ENCODE data around the gene ITCH. TPM values are rescaled to one million over a fixed set of nuclear protein-coding genes. Genes with fewer than 3 reads are reported as not detected.

The ITCH gene
- total RNA-seq, 1 experiment from 2014 or later, result 138 TPM

DNA sequence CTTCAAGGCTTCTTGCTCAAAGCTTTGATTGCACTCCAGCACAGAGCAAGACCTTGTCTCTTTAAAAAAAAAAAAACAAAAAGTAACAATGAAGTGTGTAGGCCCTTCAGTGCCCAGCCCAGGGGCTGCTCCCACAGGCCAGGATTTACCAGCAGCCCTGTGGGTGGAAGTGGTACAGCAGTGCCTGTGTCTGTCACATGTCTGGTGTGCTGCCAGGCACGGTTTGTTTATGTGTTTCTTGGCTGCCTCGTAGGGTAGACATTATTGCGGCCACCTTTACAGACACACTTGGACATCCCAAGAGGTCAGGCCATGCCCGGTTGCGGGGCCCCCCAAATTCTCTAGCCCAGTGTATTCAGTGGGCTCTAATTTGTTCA lies 165.8 kb downstream of the ITCH start:
- intact Hi-C loops (cut with micrococcal nuclease; ENCODE audit: unreplicated experiment), result no loop called here
- Mint-ChIP-seq H3K9me3 (ENCODE audit: unreplicated experiment) (no peaks in the 10 kb centered on the region), H3K27ac (ENCODE audit: unreplicated experiment) (peak overlapping the region; percentile 20)

DNA sequence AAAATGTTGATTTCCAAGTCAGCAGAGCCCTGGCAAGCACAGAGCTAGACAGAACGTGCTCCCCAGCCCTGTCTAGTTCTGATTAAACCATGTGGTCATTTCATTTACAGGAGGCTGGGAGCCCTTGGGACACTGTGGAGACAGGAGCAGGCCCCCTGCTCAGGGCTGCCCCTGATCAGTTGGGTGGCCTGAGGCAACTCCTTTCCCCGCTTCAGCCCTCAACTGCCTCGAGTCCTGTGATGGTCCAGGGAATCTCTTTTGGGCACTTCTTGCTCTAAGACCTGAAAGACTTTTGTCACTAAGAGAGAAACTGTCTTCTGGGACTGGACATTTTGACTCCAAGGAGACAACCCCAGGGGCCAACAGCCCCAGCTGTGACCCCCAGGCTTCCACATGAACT lies 166.7 kb downstream of the ITCH start:
- POLR2A ChIA-PET, result no interaction called here
- intact Hi-C loops (cut with micrococcal nuclease; ENCODE audit: unreplicated experiment), result no loop called here
- Histone ChIP-seq H3K27me3 (replicated peaks; ENCODE audit: control insufficient read depth, insufficient read depth, low read length) (no peaks in the 10 kb centered on the region), H3K36me3 (ENCODE audit: control insufficient read depth, insufficient read depth, low read length) (peaks cover 31% of the 10 kb centered on the region), H3K9me3 (no peaks in the 10 kb centered on the region), H3K4me1 (peaks cover 25% of the 10 kb centered on the region), H3K4me3 (ENCODE audit: low read depth, low read length) (no peak overlapping the region)
- Mint-ChIP-seq H3K9me3 (ENCODE audit: unreplicated experiment) (no peaks in the 10 kb centered on the region), H3K4me1 (ENCODE audit: low read depth, unreplicated experiment) (peaks cover 28% of the 10 kb centered on the region), H3K27ac (ENCODE audit: unreplicated experiment) (no peak overlapping the region), H3K27me3 (ENCODE audit: insufficient read depth, unreplicated experiment) (no peaks in the 10 kb centered on the region), H3K36me3 (ENCODE audit: insufficient read depth, unreplicated experiment) (peaks cover 94% of the 10 kb centered on the region), H3K4me3 (ENCODE audit: unreplicated experiment) (no peak overlapping the region)
- no peak for TF ChIP-seq CTCF (IDR thresholded peaks at IDR 0.05; ENCODE audit: insufficient read depth in 1 of 2, low read depth in 1 of 2, low read length in 1 of 2, severe bottlenecking in 1 of 2, unreplicated experiment in 1 of 2)
- BruUV-seq (replicated peaks), result no TSS peak
- CTCF ChIA-PET, result interaction anchor here (0.5 to 1.8 kb wide), 3 partner anchors 100 to 343 kb away, joined by 3 to 5 read pairs (median 5); no protein-coding TSS in a partner anchor
- DNase-seq, result no peak

More for the DNA sequence above, 165.8 kb downstream of the ITCH start:
- Mint-ChIP-seq H3K4me1 (ENCODE audit: low read depth, unreplicated experiment) (peaks cover 34% of the 10 kb centered on the region), H3K27me3 (ENCODE audit: insufficient read depth, unreplicated experiment) (no peaks in the 10 kb centered on the region), H3K4me3 (ENCODE audit: unreplicated experiment) (no peak overlapping the region), H3K36me3 (ENCODE audit: insufficient read depth, unreplicated experiment) (peaks cover 93% of the 10 kb centered on the region)
- peaks cover 33% of the 10 kb centered on the region for H3K4me1 ChIP-seq
- TF ChIP-seq CTCF (IDR thresholded peaks at IDR 0.05; ENCODE audit: insufficient read depth in 1 of 2, low read depth in 1 of 2, low read length in 1 of 2, severe bottlenecking in 1 of 2, unreplicated experiment in 1 of 2), result no peak
- DNase-seq, result peak in 1 of 2 experiments; percentile 38
- no peak overlapping the region for H3K4me3 ChIP-seq (ENCODE audit: low read depth, low read length)
- H3K9me3 ChIP-seq, result no peaks in the 10 kb centered on the region
- BruUV-seq (replicated peaks), result no TSS peak
- no peaks in the 10 kb centered on the region for H3K27me3 ChIP-seq (replicated peaks; ENCODE audit: control insufficient read depth, insufficient read depth, low read length)
- ChIA-PET CTCF (no interaction called here), POLR2A (no interaction called here)
- peaks cover 27% of the 10 kb centered on the region for H3K36me3 ChIP-seq (ENCODE audit: control insufficient read depth, insufficient read depth, low read length)

DNA sequence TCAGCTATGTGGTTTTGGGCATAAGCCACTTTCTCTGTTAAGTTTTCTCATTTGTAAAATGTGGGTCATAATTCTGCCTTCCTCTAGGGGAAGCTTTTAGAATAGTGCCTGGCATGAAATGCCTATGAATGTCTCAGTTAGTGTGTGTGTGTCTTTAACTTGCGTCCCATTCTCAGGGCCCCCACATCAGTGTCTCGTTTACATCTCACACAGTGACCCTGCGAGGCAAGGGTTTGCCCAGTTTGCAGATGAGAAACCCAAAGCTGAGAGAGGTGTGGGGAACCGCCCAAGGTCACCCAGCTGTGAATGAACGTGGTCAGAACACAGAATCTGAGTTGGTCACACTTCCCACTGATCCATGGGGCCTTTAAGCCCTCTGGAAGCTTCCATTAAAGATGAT lies 167.3 kb downstream of the ITCH start:
- Mint-ChIP-seq H3K4me1 (ENCODE audit: low read depth, unreplicated experiment) (peaks cover 24% of the 10 kb centered on the region), H3K27me3 (ENCODE audit: insufficient read depth, unreplicated experiment) (no peaks in the 10 kb centered on the region), H3K9me3 (ENCODE audit: unreplicated experiment) (no peaks in the 10 kb centered on the region), H3K27ac (ENCODE audit: unreplicated experiment) (peak overlapping the region; percentile 9), H3K36me3 (ENCODE audit: insufficient read depth, unreplicated experiment) (peaks cover 94% of the 10 kb centered on the region), H3K4me3 (ENCODE audit: unreplicated experiment) (no peak overlapping the region)
- H3K9me3 ChIP-seq, result no peaks in the 10 kb centered on the region
- H3K27me3 ChIP-seq (replicated peaks; ENCODE audit: control insufficient read depth, insufficient read depth, low read length), result no peaks in the 10 kb centered on the region
- H3K4me3 ChIP-seq (ENCODE audit: low read depth, low read length), result no peak overlapping the region
- no TSS peak for BruUV-seq (replicated peaks)
- peaks cover 33% of the 10 kb centered on the region for H3K36me3 ChIP-seq (ENCODE audit: control insufficient read depth, insufficient read depth, low read length)
- POLR2A ChIA-PET, result interaction anchor here (0.7 kb wide), 1 partner anchor 13 kb away, joined by 3 read pairs; no protein-coding TSS in a partner anchor
- CTCF ChIA-PET, result interaction anchor here (0.5 to 1.8 kb wide), 3 partner anchors 100 to 217 kb away, joined by 3 to 5 read pairs (median 4); no protein-coding TSS in a partner anchor
- intact Hi-C loops (cut with micrococcal nuclease; ENCODE audit: unreplicated experiment), result no loop called here
- TF ChIP-seq CTCF (IDR thresholded peaks at IDR 0.05; ENCODE audit: insufficient read depth in 1 of 2, low read depth in 1 of 2, low read length in 1 of 2, severe bottlenecking in 1 of 2, unreplicated experiment in 1 of 2), result no peak
- peak in 1 of 2 experiments; percentile 27 for DNase-seq
- H3K4me1 ChIP-seq, result peaks cover 19% of the 10 kb centered on the region
